Adrenal gland (tissue), 12 donors: ENCODE measurements around the gene PATL1. TPM values are rescaled to one million over a fixed set of nuclear protein-coding genes. Genes with fewer than 3 reads are reported as not detected.
"Not testable (repeated sequence)": the region's sequence is repeated elsewhere in the genome, so short reads cannot be mapped to it uniquely, and the experiment has no call there.

ENCODE experiments used
- DNase-seq, 7 donors: peaks; one replicate each; pipeline ENCODE4 v3.0.0-alpha.2; 2019 to 2020
- H3K27ac ChIP-seq, 5 donors: fragments of 200-600 bp; sonication (generic) in 4 of 5; 1 replicate in 3 of 5; 2 replicates in 2 of 5; pipeline versions ENCODE4 v1.5.1 to v1.8.0; 2016 to 2020; ENCODE audit warnings: mild to moderate bottlenecking in 1 of 5
- H3K27me3 ChIP-seq: fragments of 200-600 bp; 2 replicates; pipeline ENCODE4 v1.8.0; 2021
- H3K36me3 ChIP-seq, 2 donors: fragments of 200-600 bp; replicated peaks in 1 of 2; 1 replicate in 1 of 2; 2 replicates in 1 of 2; pipeline versions ENCODE4 v1.5.1 to v1.8.0; 2018 to 2022
- H3K4me1 ChIP-seq, 2 donors: fragments of 200-600 bp; replicated peaks in 1 of 2; 1 replicate in 1 of 2; 2 replicates in 1 of 2; pipeline versions ENCODE4 v1.5.1 to v1.8.0; 2018 to 2021
- H3K4me3 ChIP-seq, 4 donors: fragments of 200-600 bp; sonication (generic) in 3 of 4; one replicate each; pipeline ENCODE4 v1.5.1; 2016 to 2018
- H3K9me3 ChIP-seq, 3 donors: fragments of 200-600 bp; sonication (generic) in 1 of 3; replicated peaks in 1 of 3; 1 replicate in 2 of 3; 2 replicates in 1 of 3; pipeline versions ENCODE4 v1.5.1 to v1.8.0; 2016 to 2021
- CTCF ChIP-seq, 6 experiments: fragments of 450-650 bp in 4 of 6; fragments of 200-600 bp in 2 of 6; sonication (generic) in 1 of 6; IDR thresholded peaks; 1 replicate in 5 of 6; 2 replicates in 1 of 6; pipeline versions ENCODE4 v1.5.1 to v1.8.0; 2016 to 2021; ENCODE audit warnings: antibody characterized with exemption in 6 of 6, mild to moderate bottlenecking in 2 of 6, moderate library complexity in 1 of 6
- POLR2A ChIP-seq, 2 donors: fragments of 450-650 bp; IDR thresholded peaks; one replicate each; pipeline ENCODE4 v1.6.1; 2017; ENCODE audit warnings: antibody characterized with exemption in 2 of 2, mild to moderate bottlenecking in 2 of 2, moderate library complexity in 1 of 2
- WGBS, 4 donors: extraction: QIAGEN DNeasy Blood & Tissue Kit in 2 of 4; methylation state at CpG; one replicate each; pipeline versions ENCODE4 v1.1.5 to v1.1.7; 2013 to 2017; 5-methylcytosine and 5-hydroxymethylcytosine counted together
- intact Hi-C, 2 donors: fragments of 100-400 bp; cut with DNase I; formaldehyde crosslinking; loops; one replicate each; pipeline versions ENCODE4 v1.14.1 to v1.15.0; 2022 to 2023
- polyA plus RNA-seq, 3 donors: library from polyadenylated mRNA; stranded (reverse); fragments of 200-250 nt in 2 of 3; fragments of 350-450 nt in 1 of 3; fragmentation: Illumina TruSeq in 1 of 3; extraction: RNeasy Lipid Tissue Mini Kit (QIAGEN cat#74804) in 1 of 3; gene quantifications; one replicate each; pipeline ENCODE4 v1.2.3, GENCODE V29; 2013 to 2014
- total RNA-seq, 9 donors: library from RNA; depleted of rRNA in 4 of 9; stranded (reverse); fragments of >200 nt in 4 of 9; fragments of 120-200 nt in 1 of 9; fragmentation: NEBNext Ultra II Directional in 1 of 9; extraction: Animal tissue kit (Norgen Biotek cat#: 25700) in 1 of 9; gene quantifications; one replicate each; pipeline versions ENCODE4 v1.1.0 to v1.2.4, GENCODE V29; 2013 to 2023
- donor health status: healthy with polysubstance abuse.
- donor health status: Bipolar disorder and iron deficiency.
- donor health status: DM: yes; HTN: yes; CAD: no.
- donor health status: DM: no; HTN: no; CAD: no.
- donor health status: DM: no; HTN: no; CAD: no.
- donor health status: DM: yes; HTN: yes; CAD: no.

PATL1 gene
- total and polyA plus RNA-seq, 12 donors: 10.3 to 55.9 (median 19.5) TPM

GRCh38 chr11:59705294-59705693, 36.5 kb upstream of the PATL1 start:
- no peak for DNase-seq
- no peak overlapping the region for H3K27ac ChIP-seq
- no peaks in the 10 kb centered on the region for H3K27me3 ChIP-seq
- H3K4me3 ChIP-seq: no peak overlapping the region
- TF ChIP-seq POLR2A (IDR thresholded peaks at IDR 0.05): no peak
- TF ChIP-seq CTCF (IDR thresholded peaks at IDR 0.05): no peak
- no peaks in the 10 kb centered on the region for H3K4me1 ChIP-seq
- 71 to 91% (median 84%) methylated on average over 6 of the region's 6 CpGs for WGBS, 4 donors
- intact Hi-C loops: no loop called here
- H3K9me3 ChIP-seq: no peaks in the 10 kb centered on the region
- no peaks in the 10 kb centered on the region for H3K36me3 ChIP-seq

GRCh38 chr11:59703515-59703914, 34.7 kb upstream of the PATL1 start:
- H3K9me3 ChIP-seq, DNase-seq, H3K27ac ChIP-seq, H3K4me3 ChIP-seq, intact Hi-C loops, H3K36me3 ChIP-seq, H3K4me1 ChIP-seq, H3K27me3 ChIP-seq: not testable (repeated sequence)
- 84 to 95% (median 88%) methylated on average over 1 of the region's 1 CpG for WGBS, 4 donors

- H3K27me3 ChIP-seq, H3K36me3 ChIP-seq, H3K27ac ChIP-seq, H3K4me3 ChIP-seq, intact Hi-C loops, DNase-seq, H3K9me3 ChIP-seq, H3K4me1 ChIP-seq: not testable (repeated sequence)
- WGBS, 4 donors: 72 to 86% (median 73%) methylated on average over 3 to 4 of the region's 5 CpGs
These were observed 31.3 kb upstream of the PATL1 start for GRCh38 chr11:59700157-59700556.

GRCh38 chr11:59698506-59698905, 29.7 kb upstream of the PATL1 start:
- Histone ChIP-seq H3K27ac (no peak overlapping the region), H3K27me3 (no peaks in the 10 kb centered on the region), H3K36me3 (no peaks in the 10 kb centered on the region), H3K4me3 (no peak overlapping the region), H3K9me3 (no peaks in the 10 kb centered on the region), H3K4me1 (no peaks in the 10 kb centered on the region)
- DNase-seq: no peak
- intact Hi-C loops: no loop called here
- TF ChIP-seq POLR2A (IDR thresholded peaks at IDR 0.05) (no peak), CTCF (IDR thresholded peaks at IDR 0.05) (no peak)

GRCh38 chr11:59692915-59693314, 24.1 kb upstream of the PATL1 start:
- Histone ChIP-seq H3K36me3 (no peaks in the 10 kb centered on the region), H3K27me3 (no peaks in the 10 kb centered on the region), H3K4me3 (no peak overlapping the region), H3K27ac (no peak overlapping the region), H3K4me1 (no peaks in the 10 kb centered on the region), H3K9me3 (peaks cover 0 to 4% (median 0%) of the 10 kb centered on the region in 3 donors)
- intact Hi-C loops: no loop called here
- DNase-seq: no peak
- TF ChIP-seq CTCF (IDR thresholded peaks at IDR 0.05) (no peak), POLR2A (IDR thresholded peaks at IDR 0.05) (no peak)
